Loucy (cell line): ENCODE data around the gene MRPL33.

Experiments
- CTCF ChIP-seq: fragments of 200-600 bp; sonication (generic); conservative IDR thresholded peaks from 2 replicates; pipeline ENCODE4 v1.5.1; 2014; ENCODE audit warnings: mild to moderate bottlenecking, antibody characterized with exemption, low read length
- EZH2phosphoT487 ChIP-seq: fragments of 200-600 bp; IDR thresholded peaks from 2 replicates; pipeline ENCODE4 v1.6.1; 2018; ENCODE audit warnings: antibody characterized with exemption, mild to moderate bottlenecking, moderate library complexity, borderline replicate concordance

- TF ChIP-seq CTCF (no peak), EZH2phosphoT487 (no peak)
Observed at GRCh38 chr2:27809761-27810241, 38.3 kb downstream of the MRPL33 start.
